ENCODE data around the gene TMEM87A. TPM values are rescaled to one million over a fixed set of nuclear protein-coding genes. Genes with fewer than 3 reads are reported as not detected.

The TMEM87A gene
- total and polyA plus RNA-seq, 2 of the 8 experiments (the other 6 are each of a cell fraction or from before 2014, with no cell fraction given) = 15.2 to 33.1 TPM

DNA sequence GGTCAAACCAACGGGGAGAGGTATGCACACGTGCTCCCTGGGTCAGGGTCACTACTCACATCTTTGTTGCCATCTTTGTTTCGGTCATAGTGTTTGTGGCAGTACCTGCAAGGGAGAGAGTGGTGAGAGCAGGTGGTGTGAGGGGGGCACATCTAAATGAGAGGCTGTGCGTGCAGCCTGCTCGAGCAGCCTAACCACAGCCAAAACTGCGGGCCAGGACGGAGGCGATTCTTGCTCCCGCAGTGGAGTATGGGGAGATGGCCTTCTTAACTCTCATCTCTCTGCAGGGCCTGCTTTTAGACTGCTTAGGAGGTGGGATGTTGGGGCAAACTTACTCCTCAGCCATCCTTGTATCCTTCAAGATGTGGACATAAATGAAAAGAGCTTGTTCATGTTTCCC lies 109.9 kb downstream of the TMEM87A start (continued):
- TF ChIP-seq RNF2 (IDR thresholded peaks at IDR 0.05; ENCODE audit: borderline replicate concordance, low read depth, low read length, missing control alignments, poor library complexity, severe bottlenecking) = no peak
- TF ChIP-seq KDM5A (IDR thresholded peaks at IDR 0.05; ENCODE audit: low read length) = no peak

MicroRNAs encoded within 50 kb of the gene (microRNA counts, 767-probe panel; counts per million panel counts)
- microRNA hsa-miR-627 = 879 counts per million, percentile 95 among the panel's probes with 10 or more counts

Small RNA genes within 50 kb of the gene (microRNA-seq; reads per million reads assigned to microRNA genes)
- 2.5 to 5.9 reads per million in 2 experiments for gene MIR627 (ENCODE audit: borderline microRNAs expressed in 2 of 2, borderline number of aligned reads in 2 of 2, borderline replicate concordance in 1 of 2)

Small RNA genes within 50 kb of the gene (small RNA-seq; reads per million reads assigned to genes)
- 13.9 reads per million, percentile 88 among the genes with 10 or more reads in this experiment for gene MIR627 (ENCODE audit: insufficient read depth)

Other genes starting within 250 kb of the TMEM87A start
- gene PLA2G4D, start 178.9 kb downstream of the TMEM87A start, total RNA-seq (2021; fragmentation: NEBNext Ultra II Directional; extraction: Animal tissue kit (Norgen Biotek cat#: 25700)) = 0.07 and 0.33 TPM in 2 replicates
- 0.18 and 0.20 TPM in 2 replicates for gene PLA2G4D, start 178.9 kb downstream of the TMEM87A start, polyA plus RNA-seq (2011; rRNA removed)
- gene PLA2G4F, start 116.8 kb downstream of the TMEM87A start, total RNA-seq (2021; fragmentation: NEBNext Ultra II Directional; extraction: Animal tissue kit (Norgen Biotek cat#: 25700)) = not detected in 2 replicates
- not detected in 2 replicates for gene PLA2G4F, start 116.8 kb downstream of the TMEM87A start, polyA plus RNA-seq (2011; rRNA removed)
- 36.6 and 39.6 TPM in 2 replicates for gene VPS39, start 65.1 kb downstream of the TMEM87A start, total RNA-seq (2021; fragmentation: NEBNext Ultra II Directional; extraction: Animal tissue kit (Norgen Biotek cat#: 25700))
- gene VPS39, start 65.1 kb downstream of the TMEM87A start, polyA plus RNA-seq (2011; rRNA removed) = 34.4 and 40.4 TPM in 2 replicates
- 11.8 and 14.4 TPM in 2 replicates for gene GANC, start 232 bp downstream of the TMEM87A start, total RNA-seq (2021; fragmentation: NEBNext Ultra II Directional; extraction: Animal tissue kit (Norgen Biotek cat#: 25700))
- gene GANC, start 232 bp downstream of the TMEM87A start, polyA plus RNA-seq (2011; rRNA removed) = 6.5 and 6.8 TPM in 2 replicates
- gene CAPN3, start 86.1 kb upstream of the TMEM87A start, total RNA-seq (2021; fragmentation: NEBNext Ultra II Directional; extraction: Animal tissue kit (Norgen Biotek cat#: 25700)) = 0.75 and 0.80 TPM in 2 replicates
- 2.0 and 2.1 TPM in 2 replicates for gene CAPN3, start 86.1 kb upstream of the TMEM87A start, polyA plus RNA-seq (2011; rRNA removed)
- gene ZNF106, start 217.7 kb upstream of the TMEM87A start, total RNA-seq (2021; fragmentation: NEBNext Ultra II Directional; extraction: Animal tissue kit (Norgen Biotek cat#: 25700)) = 62.0 and 64.5 TPM in 2 replicates
- gene ZNF106, start 217.7 kb upstream of the TMEM87A start, polyA plus RNA-seq (2011; rRNA removed) = 15.7 and 18.2 TPM in 2 replicates
- 71.3 and 72.8 TPM in 2 replicates for gene SNAP23, start 222.2 kb upstream of the TMEM87A start, total RNA-seq (2021; fragmentation: NEBNext Ultra II Directional; extraction: Animal tissue kit (Norgen Biotek cat#: 25700))
- 32.2 and 58.0 TPM in 2 replicates for gene SNAP23, start 222.2 kb upstream of the TMEM87A start, polyA plus RNA-seq (2011; rRNA removed)